Common myeloid progenitor, CD34-positive (primary cell): ENCODE results near the gene FRS2.

Source experiments
- CTCF ChIA-PET: fragments of 350-600 bp; sonication (Branson Sonifier 250); formaldehyde crosslinking; loops from one replicate; lab custom pipeline; 2021; ENCODE audit warnings: antibody characterized with exemption; lab: Charles Lee
- POLR2A ChIA-PET: fragments of 350-600 bp; sonication (Branson Sonifier 250); formaldehyde crosslinking; loops from one replicate; lab custom pipeline; 2021; ENCODE audit warnings: antibody characterized with exemption; lab: Charles Lee
- DNase-seq, 3 donors: peaks; one replicate each; pipeline versions ENCODE4 v3.0.0 to v3.0.0-alpha.2; 2013
- H3K27ac ChIP-seq, 2 experiments: 1 replicate in 1 of 2; 2 replicates in 1 of 2; pipeline ENCODE4 v1.7.0; 2013; ENCODE audit warnings: inconsistent platforms in 2 of 2, low read length in 2 of 2, mild to moderate bottlenecking in 2 of 2, low read depth in 1 of 2, moderate library complexity in 1 of 2; ENCODE audit not compliant: severe bottlenecking in 2 of 2, insufficient read depth in 1 of 2, poor library complexity in 1 of 2
- H3K27me3 ChIP-seq, 5 experiments: replicated peaks in 2 of 5; 1 replicate in 3 of 5; 2 replicates in 2 of 5; pipeline versions ENCODE4 v1.6.1 to v1.7.0; 2013; ENCODE audit warnings: low read length in 4 of 5, mild to moderate bottlenecking in 2 of 5, moderate library complexity in 2 of 5, inconsistent platforms in 1 of 5; ENCODE audit not compliant: insufficient read depth in 5 of 5, control insufficient read depth in 4 of 5
- H3K36me3 ChIP-seq, 4 experiments: 1 replicate in 2 of 4; 2 replicates in 2 of 4; pipeline versions ENCODE4 v1.6.1 to v1.7.0; 2013; ENCODE audit warnings: low read length in 3 of 4, control low read depth in 1 of 4, mild to moderate bottlenecking in 1 of 4; ENCODE audit not compliant: control insufficient read depth in 4 of 4, insufficient read depth in 4 of 4
- H3K4me1 ChIP-seq, 4 experiments: 1 replicate in 3 of 4; 2 replicates in 1 of 4; pipeline versions ENCODE4 v1.6.1 to v1.7.1; 2013; ENCODE audit warnings: low read length in 3 of 4, mild to moderate bottlenecking in 3 of 4, control low read depth in 1 of 4, inconsistent platforms in 1 of 4, moderate library complexity in 1 of 4; ENCODE audit not compliant: control insufficient read depth in 4 of 4, insufficient read depth in 4 of 4; ENCODE audit errors: control extremely low read depth in 1 of 4
- H3K4me3 ChIP-seq, 7 experiments: 1 replicate in 4 of 7; 2 replicates in 3 of 7; pipeline versions ENCODE4 v1.5.1 to v1.7.0; 2013; ENCODE audit warnings: mild to moderate bottlenecking in 7 of 7, low read length in 6 of 7, moderate library complexity in 6 of 7, inconsistent platforms in 2 of 7, low read depth in 2 of 7, control low read depth in 1 of 7; ENCODE audit not compliant: insufficient read depth in 4 of 7, control insufficient read depth in 1 of 7; ENCODE audit errors: extremely low read depth in 1 of 7
- H3K9me3 ChIP-seq, 5 experiments: 1 replicate in 4 of 5; 2 replicates in 1 of 5; pipeline versions ENCODE4 v1.6.1 to v1.7.1; 2013; ENCODE audit warnings: low read length in 4 of 5, mild to moderate bottlenecking in 2 of 5, inconsistent platforms in 1 of 5, low read depth in 1 of 5, moderate library complexity in 1 of 5; ENCODE audit not compliant: control insufficient read depth in 4 of 5, insufficient read depth in 2 of 5; ENCODE audit errors: control extremely low read depth in 1 of 5
- WGBS: methylation state at CpG from one replicate; pipeline ENCODE4 v1.1.5; 2013; ENCODE audit not compliant: insufficient coverage; 5-methylcytosine and 5-hydroxymethylcytosine counted together

The FRS2 gene

GRCh38 chr12:69497308-69498026 is 27.3 kb downstream of the FRS2 start:
- Histone ChIP-seq H3K27ac (peak overlapping the region in 1 of 2 experiments; percentile 58), H3K9me3 (peaks cover 0 to 2% (median 0%) of the 10 kb centered on the region in 5 experiments), H3K36me3 (peaks cover 0 to under 1% (median 0%) of the 10 kb centered on the region in 4 experiments), H3K4me3 (peak overlapping the region in 1 of 7 experiments; percentile 39), H3K4me1 (peaks cover 0 to 3% (median 1%) of the 10 kb centered on the region in 4 experiments), H3K27me3 (no peaks in the 10 kb centered on the region)
- WGBS: 82% methylated on average over 4 of the region's 4 CpGs
- CTCF ChIA-PET: no interaction called here
- POLR2A ChIA-PET: no interaction called here
- peak; percentile 22 to 63 (median 59) for DNase-seq

GRCh38 chr12:69500631-69501030 is 30.4 kb downstream of the FRS2 start:
- Histone ChIP-seq H3K27ac (no peak overlapping the region), H3K27me3 (no peaks in the 10 kb centered on the region), H3K36me3 (peaks cover 0 to 3% (median under 1%) of the 10 kb centered on the region in 4 experiments), H3K4me3 (no peak overlapping the region), H3K9me3 (peaks cover 0 to 2% (median 0%) of the 10 kb centered on the region in 5 experiments), H3K4me1 (peaks cover 0 to 3% (median 1%) of the 10 kb centered on the region in 4 experiments)
- no CpG with 5 or more reads among the region's 1 CpG for WGBS
- ChIA-PET CTCF (no interaction called here), POLR2A (no interaction called here)
- no peak for DNase-seq

GRCh38 chr12:69501154-69501895 is 31.1 kb downstream of the FRS2 start:
- H3K27ac ChIP-seq: no peak overlapping the region
- CTCF ChIA-PET: no interaction called here

GRCh38 chr12:69502345-69503081 is 32.3 kb downstream of the FRS2 start:
- H3K36me3 ChIP-seq: peaks cover 0 to 3% (median under 1%) of the 10 kb centered on the region in 4 experiments
- H3K4me1 ChIP-seq: peaks cover 0 to under 1% (median 0%) of the 10 kb centered on the region in 4 experiments
- 98% methylated on average over 8 of the region's 8 CpGs for WGBS
- CTCF ChIA-PET: interaction anchor here (2.2 kb wide), 1 partner anchor 9 kb away, joined by 7 read pairs; no protein-coding TSS in a partner anchor
- H3K9me3 ChIP-seq: no peaks in the 10 kb centered on the region
- H3K27me3 ChIP-seq: no peaks in the 10 kb centered on the region
- POLR2A ChIA-PET: no interaction called here
- DNase-seq: no peak
- no peak overlapping the region for H3K4me3 ChIP-seq
- H3K27ac ChIP-seq: no peak overlapping the region

More at GRCh38 chr12:69501154-69501895, 31.1 kb downstream of the FRS2 start:
- Histone ChIP-seq H3K27me3 (no peaks in the 10 kb centered on the region), H3K36me3 (peaks cover 0 to 3% (median under 1%) of the 10 kb centered on the region in 4 experiments), H3K4me3 (no peak overlapping the region), H3K4me1 (peaks cover 0 to 3% (median 1%) of the 10 kb centered on the region in 4 experiments), H3K9me3 (peaks cover 0 to 2% (median 0%) of the 10 kb centered on the region in 5 experiments)
- POLR2A ChIA-PET: no interaction called here
- DNase-seq: no peak
- 100% methylated on average over 2 of the region's 5 CpGs for WGBS

- peaks cover 0 to 3% (median 0%) of the 10 kb centered on the region in 4 experiments for H3K36me3 ChIP-seq
- peaks cover 0 to 2% (median under 1%) of the 10 kb centered on the region in 4 experiments for H3K4me1 ChIP-seq
- no peaks in the 10 kb centered on the region for H3K9me3 ChIP-seq
- no peak for DNase-seq
- H3K27me3 ChIP-seq: no peaks in the 10 kb centered on the region
- H3K4me3 ChIP-seq: no peak overlapping the region
- WGBS: no CpG with 5 or more reads among the region's 1 CpG
- H3K27ac ChIP-seq: no peak overlapping the region
- POLR2A ChIA-PET: interaction anchor here (0.7 kb wide), 2 partner anchors 38 to 1308 kb away, joined by 3 to 5 read pairs; partner anchors contain the start of gene FRS2
- CTCF ChIA-PET: interaction anchor here (1.2 kb wide), 1 partner anchor 30 kb away, joined by 3 read pairs; no protein-coding TSS in a partner anchor
These were observed 37.9 kb downstream of the FRS2 start for GRCh38 chr12:69508091-69508490.

GRCh38 chr12:69508621-69509020 is 38.4 kb downstream of the FRS2 start:
- no peak overlapping the region for H3K27ac ChIP-seq
- CTCF ChIA-PET: interaction anchor here (1.2 kb wide), 1 partner anchor 30 kb away, joined by 3 read pairs; no protein-coding TSS in a partner anchor
- peak in 1 of 3 donors; percentile 32 for DNase-seq
- no peaks in the 10 kb centered on the region for H3K27me3 ChIP-seq
- POLR2A ChIA-PET: no interaction called here
- no peak overlapping the region for H3K4me3 ChIP-seq
- WGBS: no CpG with 5 or more reads among the region's 1 CpG
- H3K36me3 ChIP-seq: peaks cover 0 to 3% (median 0%) of the 10 kb centered on the region in 4 experiments
- peaks cover 0 to 2% (median under 1%) of the 10 kb centered on the region in 4 experiments for H3K4me1 ChIP-seq
- no peaks in the 10 kb centered on the region for H3K9me3 ChIP-seq
